GM18870 (cell line): ENCODE measurements around the gene SOST.
"Not testable (repeated sequence)": the region's sequence is repeated elsewhere in the genome, so short reads cannot be mapped to it uniquely, and the experiment has no call there.

ENCODE experiments used
- ATAC-seq: cut with Tn5 transposase; IDR thresholded peaks from one replicate; pipeline ENCODE4 v1.9.1; 2021; ENCODE audit warnings: moderate library complexity; ENCODE audit not compliant: unreplicated experiment

SOST gene

DNA sequence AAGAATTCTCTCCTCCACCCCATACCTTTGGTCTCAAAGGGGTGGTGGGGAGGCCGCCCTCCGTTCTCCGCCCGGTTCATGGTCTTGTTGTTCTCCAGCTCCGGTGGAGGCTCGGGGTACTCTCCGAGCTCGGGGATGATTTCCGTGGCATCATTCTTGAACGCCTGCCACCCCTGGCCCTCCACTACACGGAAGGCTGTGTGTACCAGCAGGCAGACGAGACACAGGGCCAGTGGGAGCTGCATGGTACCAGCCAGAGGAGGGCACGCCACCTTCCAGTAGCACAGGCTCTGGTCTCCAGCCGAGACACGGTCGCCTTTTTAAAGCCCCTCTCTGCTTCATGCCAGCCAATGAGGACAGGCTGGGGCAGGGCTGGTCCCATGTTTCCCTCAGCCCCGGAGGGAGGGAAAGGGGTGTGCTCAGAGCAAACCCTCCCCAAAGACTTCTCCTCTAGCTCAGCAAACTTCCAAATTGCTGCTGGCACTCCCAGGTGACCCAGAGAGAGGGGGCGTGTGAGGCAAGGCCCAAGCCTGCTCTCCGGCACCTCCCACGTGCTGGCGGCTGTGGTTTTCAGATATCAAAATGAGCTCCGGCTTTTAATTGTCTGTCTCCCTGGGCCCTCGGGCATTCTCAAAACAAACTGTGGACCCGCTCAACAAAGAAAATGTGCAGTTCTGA, at the start of gene SOST:
Gene SOST, minus strand, starts transcription at position 295 of the 678 bp plus-strand sequence. Its CDS starts 50 bp downstream, at position 245.
- no peak for ATAC-seq

DNA sequence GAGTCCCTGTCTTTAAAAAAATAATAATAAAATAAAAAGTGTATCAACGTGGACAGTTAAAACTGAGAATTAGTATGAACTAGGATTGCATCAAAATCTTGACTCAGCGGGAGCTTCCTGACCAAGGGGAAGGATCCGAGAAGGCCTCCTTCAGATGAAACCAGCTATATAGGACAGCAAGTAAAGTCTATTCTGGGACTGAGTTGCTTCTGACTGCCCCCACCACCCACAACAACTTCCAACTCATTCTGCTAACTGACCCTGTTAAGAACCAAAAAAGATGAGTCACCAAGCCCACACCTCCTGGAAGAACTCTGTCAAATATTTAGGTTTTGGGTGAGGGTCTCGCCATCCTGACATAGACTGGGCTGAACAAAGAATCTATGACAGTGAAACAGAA, 49.5 kb upstream of the SOST start:
- ATAC-seq, result no peak

DNA sequence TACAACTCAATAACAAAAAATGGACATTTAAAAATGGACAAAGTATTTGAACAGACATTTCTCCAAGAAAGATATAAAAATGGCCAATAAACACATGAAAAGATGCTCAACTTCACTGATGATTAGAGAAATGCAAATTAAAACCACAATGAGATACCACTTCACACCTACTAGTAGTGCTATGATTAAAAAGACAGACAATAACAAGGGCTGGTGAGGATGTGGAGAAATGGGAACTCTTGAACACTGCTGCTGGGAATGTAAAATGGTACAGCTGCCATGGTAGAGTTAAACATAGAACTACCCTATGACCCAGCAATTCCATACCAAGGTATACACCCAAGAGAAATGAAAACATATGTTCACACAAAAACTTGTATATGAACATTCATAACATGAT, 46.5 kb upstream of the SOST start:
- ATAC-seq, result no peak

DNA sequence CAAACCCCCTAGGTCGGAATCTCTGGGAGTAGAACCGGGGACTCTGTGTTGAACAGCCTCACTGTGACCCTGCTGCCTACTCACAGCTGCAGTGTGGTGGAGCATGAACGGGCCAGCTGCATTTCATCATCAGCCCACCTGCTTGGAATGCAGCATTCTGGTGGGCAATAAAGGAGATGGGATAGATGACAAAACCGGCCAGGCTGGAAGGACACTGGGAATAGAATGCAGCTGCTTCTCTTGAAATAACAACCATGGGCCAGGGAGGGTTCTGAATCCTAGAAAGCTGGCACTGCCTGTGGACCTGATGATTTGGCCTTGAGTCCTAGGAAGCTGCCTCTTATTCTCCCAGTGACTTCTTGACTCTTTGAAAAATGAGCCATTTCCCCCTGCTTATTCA, 45.2 kb upstream of the SOST start:
- no peak for ATAC-seq

- no peak for ATAC-seq
These were observed 43.3 kb upstream of the SOST start for GRCh38 chr17:43801844-43802243.

- no peak for ATAC-seq
These were observed 42.1 kb upstream of the SOST start for GRCh38 chr17:43800736-43801135.

DNA sequence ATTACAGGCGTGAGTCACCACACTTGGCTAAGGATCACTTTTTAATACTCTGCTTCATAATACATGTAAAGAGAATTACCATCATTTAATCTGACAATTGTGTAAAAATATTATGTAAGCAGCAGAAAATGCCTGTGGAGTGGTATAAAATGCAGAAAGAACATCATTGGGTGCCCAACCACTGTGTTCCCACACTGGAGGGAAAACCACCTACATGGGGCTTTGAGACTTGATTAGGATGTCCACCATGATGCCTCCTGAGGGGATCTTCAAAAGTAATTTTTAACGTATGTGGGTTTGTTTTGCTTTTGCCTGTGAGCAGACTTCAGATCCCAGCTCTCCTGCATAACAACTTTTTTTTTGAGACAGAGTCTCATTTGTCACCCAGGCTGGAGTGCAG, 40.5 kb upstream of the SOST start:
- no peak for ATAC-seq

GRCh38 chr17:43798024-43798423, 39.4 kb upstream of the SOST start:
- ATAC-seq, result not testable (repeated sequence)

DNA sequence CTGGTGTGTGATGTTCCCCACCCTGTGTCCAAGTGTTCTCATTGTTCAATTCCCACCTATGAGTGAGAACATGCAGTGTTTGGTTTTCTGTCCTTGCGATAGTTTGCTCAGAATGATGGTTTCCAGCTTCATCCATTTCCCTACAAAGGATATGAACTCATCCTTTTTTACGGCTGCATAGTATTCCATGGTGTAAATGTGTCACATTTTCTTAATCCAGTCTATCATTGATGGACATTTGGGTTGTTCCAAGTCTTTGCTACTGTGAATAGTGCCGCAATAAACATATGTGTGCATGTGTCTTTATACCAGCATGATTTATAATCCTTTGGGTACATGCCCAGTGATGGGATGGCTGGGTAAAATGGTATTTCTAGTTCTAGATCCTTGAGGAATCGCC, 34.1 kb upstream of the SOST start:
- ATAC-seq, result not testable (repeated sequence)

GRCh38 chr17:43791589-43791988, 33.0 kb upstream of the SOST start:
- ATAC-seq, result no peak

DNA sequence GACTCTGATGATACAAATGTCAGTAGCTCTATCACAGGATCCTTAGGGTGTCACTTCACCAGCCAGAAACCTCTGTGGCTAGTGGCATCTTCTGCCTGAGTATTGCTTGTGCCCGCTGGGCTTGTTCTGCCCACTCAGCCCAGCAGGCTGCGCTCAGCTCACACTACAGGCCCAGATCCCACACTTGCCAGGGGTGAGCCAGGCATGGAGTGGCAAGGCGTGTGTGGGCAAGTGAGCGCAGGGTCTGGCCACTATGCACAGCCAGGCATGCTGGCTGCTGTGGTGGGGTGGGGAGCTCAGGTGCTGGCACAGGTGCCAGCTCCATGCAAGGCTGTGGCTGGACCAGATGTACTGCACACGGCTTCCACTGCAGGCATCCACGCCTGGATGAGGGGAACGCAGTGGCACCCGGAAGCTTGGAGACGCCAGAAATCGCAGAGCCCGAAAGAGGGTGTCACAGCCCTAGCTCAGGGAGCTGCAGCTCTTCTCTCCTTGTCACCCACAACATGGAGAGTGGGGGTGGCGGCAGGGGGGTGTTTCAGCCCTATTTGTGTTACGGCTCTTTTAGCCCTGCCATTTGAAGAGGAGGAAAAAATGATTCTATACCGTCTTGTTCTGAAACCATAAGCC, 31.8 kb upstream of the SOST start:
- ATAC-seq, result no peak

DNA sequence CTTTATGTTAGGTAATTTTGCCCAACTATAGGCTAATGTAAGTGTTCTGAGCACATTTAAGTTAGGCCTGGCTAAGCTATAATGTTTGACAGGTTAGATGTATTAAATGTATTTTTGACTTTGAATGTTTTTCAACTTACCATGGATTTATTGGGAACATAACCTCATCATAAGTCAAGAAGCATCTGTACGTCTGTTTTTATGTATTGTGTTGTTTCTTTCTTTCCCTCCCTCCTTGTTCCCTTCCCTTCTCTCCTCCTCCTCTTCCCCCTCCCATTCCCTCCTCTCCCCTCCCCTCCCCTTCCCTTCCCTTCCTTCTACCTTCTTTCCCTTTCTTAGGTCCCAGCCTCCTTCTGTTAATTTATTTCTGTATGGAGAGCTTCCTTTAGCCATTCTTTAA, 30.9 kb upstream of the SOST start:
- ATAC-seq, result no peak

DNA sequence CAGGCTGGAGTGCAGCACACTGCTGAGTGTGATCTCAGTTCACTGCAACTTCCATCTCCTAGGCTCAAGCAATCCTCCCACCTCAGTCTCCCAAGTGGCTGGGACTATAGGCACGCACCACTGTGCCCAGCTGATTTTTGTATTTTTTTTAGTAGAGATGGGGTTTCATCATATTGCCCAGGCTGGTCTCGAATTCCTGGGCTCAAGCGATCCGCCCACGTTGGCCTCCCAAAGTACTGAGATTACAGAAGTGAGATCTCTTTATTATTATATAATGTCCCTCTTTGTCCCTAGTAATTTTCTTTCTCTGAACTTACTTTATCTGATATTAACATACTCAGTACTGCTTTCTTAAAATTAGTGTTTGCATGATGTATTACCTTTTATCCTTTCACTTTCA, 29.9 kb upstream of the SOST start:
- ATAC-seq, result no peak

DNA sequence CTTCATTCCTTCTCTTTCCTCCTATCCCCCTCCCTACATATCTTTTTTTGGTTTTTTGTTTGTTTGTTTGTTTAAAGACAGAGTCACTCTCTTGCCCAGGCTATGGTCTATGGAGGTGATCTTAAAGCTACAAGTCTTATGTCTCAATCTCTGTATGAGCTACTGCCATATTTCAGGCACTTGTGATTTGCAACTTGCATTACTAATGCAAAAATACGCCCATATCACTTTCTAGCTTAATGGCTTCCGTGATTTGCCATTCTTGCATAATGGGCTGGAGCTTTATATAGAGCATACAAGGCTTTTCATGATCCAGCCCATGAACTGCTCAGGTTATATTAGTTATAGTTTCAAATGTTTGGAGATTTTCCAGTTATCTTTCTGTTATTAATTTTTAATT, 29.1 kb upstream of the SOST start:
- ATAC-seq, result no peak

DNA sequence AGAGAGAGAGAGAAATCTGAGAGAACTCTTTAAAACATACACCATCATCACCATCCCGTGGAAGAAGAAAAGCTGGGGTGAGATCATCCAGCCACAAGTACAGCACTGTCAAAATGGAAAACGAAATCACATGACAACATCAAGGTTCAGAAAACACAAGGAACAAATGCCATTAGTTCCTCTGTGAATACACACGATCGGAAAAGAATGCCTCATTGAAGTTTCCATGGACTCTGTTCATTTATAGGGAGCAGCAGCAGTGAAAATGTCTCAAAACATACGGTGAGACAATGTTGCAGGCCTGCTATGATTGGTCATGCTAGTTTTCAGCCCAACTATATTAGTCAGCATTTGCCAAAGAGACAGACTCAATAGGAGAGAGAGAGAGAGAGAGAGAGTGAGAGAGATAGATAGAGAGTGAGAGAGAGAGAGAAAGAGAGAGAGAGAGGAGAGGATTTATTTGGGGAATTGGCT, 26.1 kb upstream of the SOST start:
- no peak for ATAC-seq

DNA sequence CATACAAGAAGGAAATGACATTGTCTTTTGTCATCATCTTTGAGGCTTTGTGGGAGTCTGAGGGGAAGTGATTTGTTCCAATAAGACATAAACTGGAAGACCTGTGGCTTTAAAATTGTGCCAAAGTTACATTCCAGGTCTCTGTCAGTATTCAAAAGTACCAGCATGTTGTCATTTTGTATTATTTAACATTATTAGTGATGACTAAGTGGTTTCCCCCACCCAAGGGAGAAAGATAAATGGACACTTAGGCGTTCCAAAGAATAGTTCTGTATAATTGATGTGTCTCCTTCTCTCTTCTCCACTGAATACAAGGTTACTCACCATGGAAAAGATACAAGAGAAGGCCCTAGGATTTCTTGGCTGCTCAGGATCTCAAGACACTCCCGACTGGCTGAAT, 25.5 kb upstream of the SOST start:
- no peak for ATAC-seq

GRCh38 chr17:43782913-43783680, 24.5 kb upstream of the SOST start:
- no peak for ATAC-seq

DNA sequence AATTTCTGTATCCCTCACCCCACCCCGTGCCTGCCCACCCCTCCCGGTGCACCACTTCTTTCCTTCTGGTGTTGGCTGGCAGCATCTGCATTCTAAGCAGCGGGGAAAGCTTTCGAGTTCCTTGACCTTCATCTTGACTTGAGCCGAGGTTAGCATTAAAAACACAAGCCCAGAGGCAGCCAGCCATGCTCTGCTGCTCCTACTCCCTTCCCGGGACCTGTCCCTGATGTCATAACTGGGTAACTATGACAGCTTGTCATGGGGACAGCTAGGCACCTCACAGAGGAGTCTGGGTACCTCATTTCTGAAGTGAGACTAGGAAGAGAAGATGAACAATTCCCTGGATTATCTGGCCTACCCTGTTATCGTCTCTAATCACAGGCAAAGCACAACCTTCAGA, 21.5 kb upstream of the SOST start, which contains the start of gene CFAP97D1:
Gene CFAP97D1, plus strand, starts transcription at position 301 of the 400 bp plus-strand sequence. Its CDS starts 28 bp downstream, at position 329.
- ATAC-seq, result no peak

- no peak for ATAC-seq
These were observed 20.8 kb upstream of the SOST start for GRCh38 chr17:43779145-43780125.

- ATAC-seq, result no peak
These were observed 19.9 kb upstream of the SOST start, which contains the start of gene DUSP3 for GRCh38 chr17:43778337-43779144. Gene DUSP3 (minus strand): TSS chr17:43778977. CDS start chr17:43778924, 53 bp downstream.
